Psoas muscle (tissue), 8 donors: Measurements from ENCODE around the gene TNFAIP2. TPM values are rescaled to one million over a fixed set of nuclear protein-coding genes. Genes with fewer than 3 reads are reported as not detected.

Experiments
- ATAC-seq, 4 donors: fragments of 200-7000 bp; cut with Tn5 transposase; one replicate each; pipeline ENCODE4 v1.9.1; 2020; ENCODE audit warnings: moderate library complexity in 3 of 4, mild to moderate bottlenecking in 2 of 4
- DNase-seq, 2 donors: peaks; one replicate each; pipeline ENCODE4 v3.0.0-alpha.2; 2020
- H3K27ac ChIP-seq: fragments of 200-600 bp; one replicate; pipeline ENCODE4 v1.8.0; 2022
- H3K27me3 ChIP-seq, 3 donors: fragments of 200-600 bp in 1 of 3; one replicate each; pipeline versions ENCODE4 v1.6.1 to v1.8.0; 2013 to 2022; ENCODE audit warnings: low read length in 2 of 3, mild to moderate bottlenecking in 2 of 3, moderate library complexity in 1 of 3; ENCODE audit not compliant: insufficient read depth in 3 of 3
- H3K36me3 ChIP-seq, 2 donors: fragments of 200-600 bp in 1 of 2; one replicate each; pipeline versions ENCODE4 v1.6.1 to v1.8.0; 2013 to 2022; ENCODE audit warnings: low read depth in 1 of 2, mild to moderate bottlenecking in 1 of 2, moderate library complexity in 1 of 2; ENCODE audit not compliant: insufficient read depth in 1 of 2
- H3K4me1 ChIP-seq: fragments of 200-600 bp; one replicate; pipeline ENCODE4 v1.8.0; 2022
- H3K4me3 ChIP-seq: fragments of 200-600 bp; one replicate; pipeline ENCODE4 v1.8.0; 2022; ENCODE audit warnings: mild to moderate bottlenecking
- H3K9me3 ChIP-seq: fragments of 200-600 bp; one replicate; pipeline ENCODE4 v1.8.0; 2022
- WGBS, 3 donors: extraction: QIAGEN DNeasy Blood & Tissue Kit; methylation state at CpG; one replicate each; pipeline versions ENCODE4 v1.1.6 to v1.1.7; 2013; 5-methylcytosine and 5-hydroxymethylcytosine counted together
- intact Hi-C, 2 donors: fragments of 100-400 bp; cut with DNase I; formaldehyde crosslinking; loops; one replicate each; pipeline versions ENCODE4 v1.11.0 to v1.14.2; 2022
- polyA plus RNA-seq, 3 donors: library from polyadenylated mRNA; stranded (reverse); fragments of 200-250 nt; gene quantifications; one replicate each; pipeline ENCODE4 v1.2.3, GENCODE V29; 2013
- total RNA-seq, 4 donors: library from RNA; stranded (reverse); fragmentation: NEBNext Ultra II Directional in 2 of 4; extraction: Animal tissue kit (Norgen Biotek cat#: 25700) in 2 of 4; gene quantifications; one replicate each; pipeline versions ENCODE4 v1.2.1 to v1.2.4, GENCODE V29; 2021 to 2023
- TF ChIP-seq, protein P1 (sequence below): fragments of 200-600 bp; IDR thresholded peaks from one replicate; pipeline ENCODE4 v1.8.0; 2022; ENCODE audit warnings: antibody characterized with exemption
- donor health status: healthy with polysubstance abuse.
- donor health status: DM: no; HTN: no; CAD: no; lungs with moderate emphysema.
- donor health status: Bipolar disorder and iron deficiency.
- donor health status: healthy.
- donor health status: DM: yes; HTN: yes; CAD: no.
- donor health status: DM: no; HTN: no; CAD: no.
- donor health status: DM: no; HTN: no; CAD: no.
- donor health status: DM: yes; HTN: yes; CAD: no.

The TNFAIP2 gene
- total and polyA plus RNA-seq, 7 donors: 25.7 to 146 (median 39.9) TPM

DNA sequence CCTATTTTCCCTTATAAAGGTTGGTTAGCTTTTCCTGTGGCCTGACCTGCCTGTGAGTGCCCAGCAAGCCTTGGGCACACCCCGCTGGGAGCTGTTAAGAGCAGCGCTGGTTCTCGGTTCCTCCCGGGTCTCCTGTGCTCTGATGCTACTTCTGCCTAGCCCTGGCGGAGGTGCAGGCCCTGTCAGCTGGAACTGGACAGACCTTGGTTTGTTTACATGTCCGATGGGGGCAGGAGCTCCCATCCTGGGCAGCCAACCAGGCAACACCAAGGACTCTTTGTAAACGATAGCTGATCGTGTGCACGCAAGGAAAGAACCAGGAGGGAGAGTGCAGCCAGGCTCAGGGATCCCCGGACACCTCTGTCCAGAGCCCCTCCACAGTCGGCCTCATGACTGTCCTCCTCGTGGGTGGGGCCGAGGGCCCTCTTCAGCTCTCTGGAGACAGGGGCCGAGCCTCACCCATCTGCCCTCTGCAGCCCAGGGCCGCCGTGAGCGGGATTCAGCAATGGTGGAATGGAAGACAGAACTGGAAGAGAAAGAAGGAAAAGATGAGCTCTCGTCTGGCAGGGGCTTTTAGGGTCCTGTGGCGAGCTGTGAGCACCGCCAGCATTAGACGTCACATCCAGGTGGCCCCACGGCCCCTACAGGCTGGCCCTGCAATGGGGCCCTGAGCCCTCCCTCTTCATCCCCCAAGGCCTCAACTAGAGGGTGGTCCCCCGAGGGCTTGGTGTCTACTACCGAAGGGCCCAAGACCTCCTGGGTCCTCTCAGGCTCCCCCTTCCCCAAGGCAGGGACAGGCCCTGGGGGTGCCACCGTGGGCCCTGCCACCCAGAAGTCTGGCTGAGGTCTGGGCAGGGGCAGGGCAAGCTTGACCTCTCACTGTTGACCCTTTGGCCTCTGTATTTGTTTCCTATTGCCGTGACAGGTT is 12.3 kb downstream of the TNFAIP2 start:
- intact Hi-C loops: no loop called here
- Histone ChIP-seq H3K4me1 (peaks cover 16% of the 10 kb centered on the region), H3K27me3 (no peaks in the 10 kb centered on the region), H3K36me3 (peaks cover 3 to 58% of the 10 kb centered on the region in 2 donors), H3K9me3 (no peaks in the 10 kb centered on the region), H3K27ac (peak overlapping the region; percentile 86), H3K4me3 (no peak overlapping the region)
- peak in 1 of 2 donors; percentile 52 for DNase-seq
- WGBS, 3 donors: 76 to 83% (median 81%) methylated on average over 26 of the region's 26 CpGs
- TF ChIP-seq, protein P1, sequence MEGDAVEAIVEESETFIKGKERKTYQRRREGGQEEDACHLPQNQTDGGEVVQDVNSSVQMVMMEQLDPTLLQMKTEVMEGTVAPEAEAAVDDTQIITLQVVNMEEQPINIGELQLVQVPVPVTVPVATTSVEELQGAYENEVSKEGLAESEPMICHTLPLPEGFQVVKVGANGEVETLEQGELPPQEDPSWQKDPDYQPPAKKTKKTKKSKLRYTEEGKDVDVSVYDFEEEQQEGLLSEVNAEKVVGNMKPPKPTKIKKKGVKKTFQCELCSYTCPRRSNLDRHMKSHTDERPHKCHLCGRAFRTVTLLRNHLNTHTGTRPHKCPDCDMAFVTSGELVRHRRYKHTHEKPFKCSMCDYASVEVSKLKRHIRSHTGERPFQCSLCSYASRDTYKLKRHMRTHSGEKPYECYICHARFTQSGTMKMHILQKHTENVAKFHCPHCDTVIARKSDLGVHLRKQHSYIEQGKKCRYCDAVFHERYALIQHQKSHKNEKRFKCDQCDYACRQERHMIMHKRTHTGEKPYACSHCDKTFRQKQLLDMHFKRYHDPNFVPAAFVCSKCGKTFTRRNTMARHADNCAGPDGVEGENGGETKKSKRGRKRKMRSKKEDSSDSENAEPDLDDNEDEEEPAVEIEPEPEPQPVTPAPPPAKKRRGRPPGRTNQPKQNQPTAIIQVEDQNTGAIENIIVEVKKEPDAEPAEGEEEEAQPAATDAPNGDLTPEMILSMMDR: no peak
- no peak for ATAC-seq

DNA sequence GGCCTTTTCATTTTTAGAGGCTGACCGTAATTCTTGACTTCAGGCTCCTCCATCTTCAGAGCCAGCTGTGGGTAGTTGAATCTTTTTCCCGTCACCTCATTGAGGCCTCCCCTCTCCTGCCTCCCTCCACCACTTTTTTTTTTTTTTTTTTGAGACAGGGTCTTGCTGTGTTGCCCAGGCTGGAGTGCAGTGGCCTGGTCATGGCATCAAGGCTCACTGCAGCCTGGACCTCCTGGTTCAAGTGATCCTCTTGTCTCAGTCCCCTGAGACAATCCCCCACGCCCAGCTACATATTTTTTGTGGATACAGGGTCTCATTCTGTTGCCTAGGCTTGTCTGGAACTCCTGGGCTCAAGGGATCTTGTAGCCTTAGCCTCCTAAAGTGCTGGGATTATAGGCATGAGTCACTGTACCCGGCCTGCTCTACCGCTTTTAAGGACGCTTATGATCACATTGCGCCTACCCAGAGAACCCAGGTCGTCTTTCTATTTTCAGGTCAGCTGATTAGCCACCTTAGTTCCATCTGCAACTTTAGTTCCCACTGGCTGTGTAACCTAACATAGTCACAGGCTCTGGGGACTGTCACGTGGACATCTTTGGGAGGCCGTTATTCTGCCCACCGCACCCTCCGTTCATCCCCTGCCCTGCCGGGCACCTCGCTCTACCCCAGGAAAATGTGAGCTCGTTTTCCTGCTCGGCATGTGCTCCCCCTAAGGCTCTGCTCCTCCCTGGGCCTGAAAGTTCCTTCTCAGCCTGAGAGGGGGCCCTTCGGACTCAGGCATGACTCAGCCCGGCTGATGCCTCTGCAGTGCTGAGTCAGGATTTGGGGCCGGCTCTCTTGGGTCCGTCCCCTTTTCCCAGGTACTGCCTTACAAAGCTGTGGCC is 13.4 kb downstream of the TNFAIP2 start:
- DNase-seq: peak; percentile 44 to 64
- Histone ChIP-seq H3K36me3 (peaks cover 3 to 48% of the 10 kb centered on the region in 2 donors), H3K27me3 (no peaks in the 10 kb centered on the region), H3K27ac (peak overlapping the region; percentile 86), H3K9me3 (no peaks in the 10 kb centered on the region), H3K4me3 (peak overlapping the region; percentile 30), H3K4me1 (peaks cover 16% of the 10 kb centered on the region)
- TF ChIP-seq, protein P1: no peak
- WGBS, 3 donors: 41 to 70% (median 44%) methylated on average over 20 of the region's 20 CpGs
- ATAC-seq: peak; percentile 67 to 86 (median 85)
- intact Hi-C loops: no loop called here

DNA sequence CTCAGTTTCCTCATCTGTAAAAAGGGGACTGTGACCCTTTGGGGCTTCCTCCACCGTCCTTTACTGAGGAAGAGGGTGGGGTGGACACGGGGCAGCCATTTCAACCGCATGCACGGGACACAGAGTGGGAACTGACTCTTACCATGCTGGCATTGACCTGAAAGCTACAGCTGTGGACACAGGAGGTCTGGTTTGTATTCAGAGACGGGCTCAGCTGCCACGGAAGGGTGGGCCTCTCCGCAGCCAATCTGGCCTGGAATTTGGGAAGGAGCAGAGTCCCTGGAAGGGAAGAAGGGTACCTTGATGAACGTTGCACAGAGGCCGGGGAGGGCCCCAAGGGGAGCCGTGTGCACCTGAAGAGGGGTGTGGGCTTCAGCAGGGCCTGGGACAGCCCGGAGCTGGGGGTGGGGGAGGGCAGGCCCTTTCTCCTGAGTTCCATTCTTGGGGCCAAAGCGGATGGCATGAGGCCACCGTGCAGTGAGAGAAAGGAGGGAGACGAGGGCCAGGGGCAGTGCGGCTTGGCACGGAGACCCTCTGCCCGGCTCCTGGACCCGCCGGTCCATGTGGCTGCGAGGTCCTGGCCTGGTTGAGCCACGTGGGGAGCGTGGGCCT is 14.5 kb downstream of the TNFAIP2 start:
- no peaks in the 10 kb centered on the region for H3K27me3 ChIP-seq
- no peak for DNase-seq
- peaks cover 16% of the 10 kb centered on the region for H3K4me1 ChIP-seq
- peak overlapping the region; percentile 86 for H3K27ac ChIP-seq
- ATAC-seq: peak in 1 of 4 donors; percentile 10
- WGBS, 3 donors: 52 to 70% (median 65%) methylated on average over 18 to 22 of the region's 22 CpGs
- TF ChIP-seq, protein P1: no peak
- intact Hi-C loops: no loop called here
- H3K36me3 ChIP-seq: peaks cover 3 to 39% of the 10 kb centered on the region in 2 donors
- no peaks in the 10 kb centered on the region for H3K9me3 ChIP-seq
- peak overlapping the region; percentile 30 for H3K4me3 ChIP-seq

DNA sequence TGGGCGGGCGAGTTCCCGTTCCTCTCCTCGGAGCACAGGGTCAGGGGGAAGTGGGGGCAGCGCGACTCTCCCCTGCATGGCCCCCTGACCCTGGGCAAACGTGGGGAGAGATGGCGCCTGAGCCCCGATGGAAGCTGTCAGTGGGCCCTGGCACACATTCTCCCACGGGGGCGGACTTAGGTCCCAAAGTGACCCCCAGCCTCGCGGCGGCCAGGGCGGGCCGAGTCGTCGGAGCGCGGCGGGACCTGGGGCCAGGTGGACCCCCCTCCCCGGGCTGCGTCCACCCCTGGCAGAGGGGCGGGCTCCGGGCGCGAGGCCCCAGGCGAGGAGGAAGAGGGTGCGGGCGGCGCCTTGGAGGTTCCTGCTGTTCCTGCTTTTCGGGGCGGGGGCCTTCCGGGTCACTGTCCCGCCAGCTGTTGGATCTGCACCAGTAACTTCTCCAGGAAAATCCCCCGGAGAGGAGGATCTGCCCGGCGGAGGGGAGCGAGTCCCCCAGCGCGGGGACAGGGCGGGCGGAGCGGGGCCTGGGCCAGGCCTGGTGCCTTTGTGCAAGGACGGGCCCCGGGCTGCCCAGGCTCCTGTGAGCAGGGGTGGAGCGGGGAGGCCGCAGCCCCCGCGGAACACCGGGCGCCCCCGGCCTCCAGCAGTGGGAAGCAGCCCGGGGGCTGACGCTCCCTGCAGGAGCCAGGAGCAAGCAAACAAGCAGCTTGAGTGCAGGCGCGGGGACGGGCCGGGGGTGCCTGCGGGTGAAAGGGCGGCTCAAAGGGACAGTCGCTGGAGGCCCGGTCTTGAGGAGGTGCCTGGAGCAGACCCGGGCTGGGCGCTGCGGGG is 15.3 kb downstream of the TNFAIP2 start:
- WGBS, 3 donors: 36 to 46% (median 37%) methylated on average over 52 to 66 of the region's 66 CpGs
- peak overlapping the region; percentile 86 for H3K27ac ChIP-seq
- H3K4me1 ChIP-seq: peaks cover 16% of the 10 kb centered on the region
- ATAC-seq: peak in 1 of 4 donors; percentile 20
- peak in 1 of 2 donors; percentile 49 for DNase-seq
- no peaks in the 10 kb centered on the region for H3K9me3 ChIP-seq
- H3K4me3 ChIP-seq: peak overlapping the region; percentile 45
- peaks cover 0 to 1% (median 0%) of the 10 kb centered on the region in 3 donors for H3K27me3 ChIP-seq
- intact Hi-C loops: no loop called here
- TF ChIP-seq, protein P1: no peak
- peaks cover 0 to 32% of the 10 kb centered on the region in 2 donors for H3K36me3 ChIP-seq
